A549 (cell line): ENCODE measurements around the gene HIVEP3.

Source experiments
- EP300 ChIP-seq, 2 experiments: fragments of >200 bp; sonication (Bioruptor Twin); formaldehyde crosslinking; IDR thresholded peaks; 2 replicates in 1 of 2; 3 replicates in 1 of 2; pipeline ENCODE4 v1.6.1; 2016 to 2017
- HOXB5 ChIP-seq: fragments of 250-450 bp; sonication (Bioruptor Pico); IDR thresholded peaks from 2 replicates; pipeline ENCODE4 v1.5.0; 2020; ENCODE audit warnings: mild to moderate bottlenecking, moderate library complexity
- MAX ChIP-seq: IDR thresholded peaks from 2 replicates; pipeline ENCODE4 v1.6.1; 2012

DNA sequence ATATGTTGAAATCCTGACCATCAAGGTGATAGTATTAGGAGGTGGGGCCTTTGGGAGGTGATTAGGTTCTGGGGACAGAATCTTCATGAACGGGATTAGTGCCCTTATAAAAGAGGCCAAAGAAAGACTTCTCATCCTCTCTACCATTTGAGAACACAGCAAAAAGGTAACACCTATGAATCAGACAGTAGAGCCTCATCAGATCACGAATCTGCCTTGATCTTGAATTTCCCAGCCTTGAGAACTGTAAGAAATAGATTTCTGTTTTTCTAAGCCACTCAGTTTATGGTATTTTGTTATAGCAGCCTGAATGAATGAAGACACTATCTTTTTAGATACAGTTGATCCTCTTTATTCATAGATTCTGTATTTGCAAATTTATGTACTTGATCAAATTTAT lies 227.3 kb downstream of the HIVEP3 start:
- TF ChIP-seq MAX = no peak
- TF ChIP-seq HOXB5 (CRISPR knock-in tag) = no peak
- TF ChIP-seq EP300 (IDR thresholded peaks at IDR 0.05) = no peak
